GM19324 (cell line): ENCODE data around the gene ASF1B.
A peak's percentile ranks its signal among the peaks of the same experiment; 100 is the strongest.

Source experiments
- ATAC-seq: cut with Tn5 transposase; IDR thresholded peaks from one replicate; pipeline ENCODE4 v1.9.1; 2021; ENCODE audit warnings: mild to moderate bottlenecking, moderate library complexity; ENCODE audit not compliant: unreplicated experiment, low FRiP score

ASF1B gene

DNA sequence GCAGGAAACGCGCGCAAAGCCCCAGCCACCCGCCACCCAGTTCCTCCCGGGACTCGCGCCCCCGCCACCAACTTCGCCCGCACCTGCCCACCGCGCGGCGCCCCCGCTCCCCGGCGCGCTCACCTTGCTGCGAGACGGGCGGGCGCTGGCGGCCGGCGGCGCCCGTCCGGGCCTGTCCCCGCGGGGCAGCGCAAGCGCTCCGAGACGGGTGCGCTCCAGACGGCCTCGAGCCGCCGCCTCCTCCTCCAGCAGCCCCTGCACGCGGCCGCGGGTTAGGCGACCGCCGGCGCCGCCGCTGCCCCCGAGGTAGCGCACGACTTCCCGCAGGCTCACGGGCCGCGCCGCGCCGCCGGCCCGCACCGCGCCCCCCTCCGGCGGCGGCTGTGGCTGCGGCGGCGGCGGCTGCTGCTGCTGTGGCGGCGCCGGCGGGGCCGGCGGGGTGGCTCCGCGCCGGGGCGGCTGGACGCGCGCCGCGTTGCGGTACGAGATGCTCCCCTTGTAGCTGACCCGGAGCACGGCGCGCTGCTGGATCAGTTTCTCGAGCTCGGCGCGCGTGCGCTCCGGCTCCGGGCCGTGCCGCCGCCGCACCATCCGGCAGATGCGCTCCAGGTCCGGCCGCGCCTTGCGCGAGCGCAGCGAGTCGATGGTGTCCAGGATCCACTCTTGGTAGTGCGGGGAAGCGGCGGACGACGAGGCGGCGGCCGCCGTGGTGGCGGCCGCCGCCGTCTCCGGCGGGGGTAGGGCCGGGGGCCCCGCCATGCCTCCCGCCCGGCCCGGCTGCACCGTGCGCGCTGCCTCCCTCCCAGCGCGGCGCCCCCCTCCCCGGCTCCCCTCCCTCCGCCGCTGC lies 46.5 kb downstream of the ASF1B start:
- ATAC-seq = peak; percentile 29

DNA sequence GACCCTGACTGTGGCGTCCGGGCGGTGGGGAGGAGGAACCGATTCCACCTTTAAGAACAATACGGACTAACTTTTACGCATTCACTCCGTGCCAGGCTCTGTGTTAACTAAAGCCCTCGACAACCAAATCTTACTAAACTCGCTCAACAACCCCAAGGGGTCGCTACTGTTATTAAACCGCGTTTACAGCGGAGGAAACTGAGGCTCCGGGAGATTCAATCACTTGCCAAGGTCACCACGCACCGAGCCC lies 47.1 kb downstream of the ASF1B start:
- no peak for ATAC-seq

DNA sequence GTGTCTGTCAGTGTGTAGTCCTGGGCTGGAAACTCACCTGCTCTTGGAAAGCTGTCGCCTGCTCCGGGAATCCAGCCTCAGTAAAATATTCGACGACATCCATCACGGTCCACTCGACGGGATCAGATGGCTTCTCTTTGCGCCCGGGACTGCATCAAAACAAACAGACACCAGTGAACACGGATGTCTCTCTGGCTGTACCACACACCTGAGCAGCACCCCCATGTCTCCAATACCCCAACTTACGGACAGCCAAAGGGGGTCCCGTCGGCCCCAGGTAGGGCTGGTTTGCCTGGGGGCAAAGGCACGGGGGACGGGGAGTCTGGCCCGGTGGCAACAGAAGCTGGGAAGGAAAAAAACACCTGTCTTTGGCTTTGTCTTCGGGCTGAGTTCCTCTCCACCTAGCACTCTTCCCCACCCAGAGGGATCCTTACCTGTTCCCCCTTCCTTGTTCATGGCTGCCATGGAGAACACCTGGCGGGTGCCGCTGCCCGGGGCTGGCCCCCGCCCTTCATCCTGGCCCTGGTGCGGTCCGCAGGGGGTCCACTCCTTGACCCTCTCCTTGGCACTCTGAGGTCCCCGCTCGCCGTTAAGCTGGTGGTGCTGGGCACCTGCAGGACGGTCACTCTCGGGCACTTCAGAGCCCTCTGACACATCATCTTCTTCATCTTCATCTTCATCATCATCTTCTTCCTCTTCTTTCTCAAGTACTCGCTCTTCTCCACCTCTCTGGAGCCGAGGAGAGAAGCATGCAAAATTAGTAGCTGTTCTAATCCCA lies 47.6 kb downstream of the ASF1B start:
- ATAC-seq = no peak

DNA sequence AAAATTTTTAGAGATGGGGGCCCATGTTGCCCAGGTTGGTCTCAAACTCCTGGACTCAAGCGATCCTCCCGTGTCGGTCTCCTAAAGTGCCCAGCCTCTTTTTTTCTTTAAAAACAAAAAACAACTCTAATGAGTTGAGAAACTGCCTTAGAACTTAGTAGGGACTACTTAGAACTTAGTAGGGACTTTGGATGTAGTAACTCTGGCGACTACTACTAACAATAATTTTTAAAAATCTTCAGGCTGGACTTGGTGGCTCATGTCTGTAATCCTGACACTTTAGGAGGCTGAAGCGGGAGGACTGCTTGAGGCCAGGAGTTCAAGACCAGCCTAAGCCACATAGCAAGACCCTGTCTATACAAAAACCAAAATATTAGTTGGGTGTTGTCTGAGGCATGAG lies 50.3 kb downstream of the ASF1B start:
- no peak for ATAC-seq

DNA sequence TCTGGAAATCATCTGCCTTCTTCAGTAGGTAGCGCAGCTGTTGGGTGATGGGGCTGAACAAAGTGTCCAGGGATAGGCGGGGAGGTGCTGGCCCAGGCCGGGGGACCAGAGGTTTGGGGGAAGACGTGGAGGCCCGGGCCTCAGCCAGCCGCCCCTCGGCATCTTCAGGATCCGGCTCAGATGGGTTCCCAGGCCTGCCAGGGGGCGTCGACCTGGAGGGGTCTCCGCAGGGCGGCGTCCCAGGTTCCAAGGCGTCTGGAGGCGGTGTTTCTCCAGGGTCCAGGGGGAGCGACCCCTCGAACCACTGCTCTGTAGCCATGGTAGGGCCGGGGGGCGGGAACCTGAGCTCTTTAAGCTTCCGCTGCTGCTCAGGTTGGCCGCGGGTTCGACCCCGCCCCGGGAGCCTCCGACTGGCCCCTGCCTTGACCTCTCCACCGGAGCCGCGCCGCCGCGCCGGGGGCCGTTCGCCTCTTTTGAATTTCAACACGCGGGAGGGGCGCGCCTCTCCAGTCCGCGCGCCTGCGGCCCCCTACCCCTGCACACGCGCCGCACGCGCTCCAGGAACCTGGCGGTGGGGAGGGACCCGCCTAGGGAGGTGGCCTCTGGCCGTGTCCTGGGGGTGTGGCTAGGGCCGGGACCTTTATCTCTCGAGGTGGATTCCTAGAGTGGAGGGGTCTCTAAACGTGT lies 50.9 kb downstream of the ASF1B start, which contains the start of gene C19orf67:
Gene C19orf67 (minus strand): TSS at position 475 of the 687 bp plus-strand sequence. CDS start 156 bp downstream, at position 319.
- ATAC-seq = no peak

DNA sequence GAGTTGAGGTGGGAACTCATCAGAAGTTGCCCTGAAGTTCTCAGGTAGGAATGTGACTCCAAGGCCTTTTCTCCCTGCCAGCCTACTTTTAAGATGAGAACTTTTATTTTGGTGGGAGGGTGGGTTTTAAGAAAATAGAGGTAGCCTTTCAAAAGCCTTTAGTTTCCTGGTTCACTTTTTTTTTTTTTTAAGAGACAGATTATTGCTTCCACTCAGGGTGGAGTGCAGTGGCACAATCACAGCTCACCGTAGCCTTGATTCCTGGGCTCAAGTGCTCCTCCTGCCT lies 53.8 kb downstream of the ASF1B start:
- ATAC-seq = no peak

DNA sequence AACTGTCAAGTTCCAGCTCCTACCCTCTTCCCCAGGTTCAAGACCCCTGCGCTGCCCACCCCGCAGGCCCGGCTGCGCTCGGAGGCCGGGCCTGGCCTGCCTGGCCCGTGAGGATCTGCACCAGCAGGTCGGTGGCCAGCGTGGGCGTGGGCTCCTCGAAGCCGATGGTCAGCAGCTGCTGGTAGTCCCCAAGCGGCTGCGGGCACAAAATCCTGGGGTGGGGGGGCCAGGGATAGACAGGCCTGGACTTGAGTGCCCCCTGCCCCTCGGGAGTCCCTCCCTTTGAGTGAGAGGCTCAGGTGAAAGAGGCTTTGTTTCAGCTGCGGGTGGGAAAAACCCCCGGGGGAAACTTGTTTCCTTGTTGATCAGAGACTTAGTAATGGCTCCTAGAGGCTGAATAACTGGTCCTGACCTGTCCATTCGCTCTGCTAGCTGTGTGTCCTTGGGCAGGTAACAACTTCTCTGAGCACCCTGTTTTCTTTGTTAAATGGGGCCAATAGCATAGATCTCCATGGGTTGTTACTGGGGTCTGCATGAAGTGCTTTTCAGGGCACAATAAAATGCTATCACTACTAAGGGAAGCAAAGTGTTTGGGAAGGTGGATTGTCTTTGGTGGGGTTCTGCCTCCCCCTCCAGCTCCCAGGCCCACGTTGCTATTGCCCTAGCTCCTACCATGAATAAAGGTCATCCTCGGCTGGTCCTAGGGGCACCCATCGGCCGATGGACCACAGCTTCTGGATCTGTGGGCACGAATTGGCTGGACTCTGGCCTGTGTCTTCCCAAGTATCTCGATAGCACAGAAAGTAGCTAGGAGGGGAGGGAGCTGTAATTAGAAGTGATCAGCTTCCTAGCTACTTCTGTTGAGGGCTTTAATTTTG lies 54.4 kb downstream of the ASF1B start:
- ATAC-seq = no peak

DNA sequence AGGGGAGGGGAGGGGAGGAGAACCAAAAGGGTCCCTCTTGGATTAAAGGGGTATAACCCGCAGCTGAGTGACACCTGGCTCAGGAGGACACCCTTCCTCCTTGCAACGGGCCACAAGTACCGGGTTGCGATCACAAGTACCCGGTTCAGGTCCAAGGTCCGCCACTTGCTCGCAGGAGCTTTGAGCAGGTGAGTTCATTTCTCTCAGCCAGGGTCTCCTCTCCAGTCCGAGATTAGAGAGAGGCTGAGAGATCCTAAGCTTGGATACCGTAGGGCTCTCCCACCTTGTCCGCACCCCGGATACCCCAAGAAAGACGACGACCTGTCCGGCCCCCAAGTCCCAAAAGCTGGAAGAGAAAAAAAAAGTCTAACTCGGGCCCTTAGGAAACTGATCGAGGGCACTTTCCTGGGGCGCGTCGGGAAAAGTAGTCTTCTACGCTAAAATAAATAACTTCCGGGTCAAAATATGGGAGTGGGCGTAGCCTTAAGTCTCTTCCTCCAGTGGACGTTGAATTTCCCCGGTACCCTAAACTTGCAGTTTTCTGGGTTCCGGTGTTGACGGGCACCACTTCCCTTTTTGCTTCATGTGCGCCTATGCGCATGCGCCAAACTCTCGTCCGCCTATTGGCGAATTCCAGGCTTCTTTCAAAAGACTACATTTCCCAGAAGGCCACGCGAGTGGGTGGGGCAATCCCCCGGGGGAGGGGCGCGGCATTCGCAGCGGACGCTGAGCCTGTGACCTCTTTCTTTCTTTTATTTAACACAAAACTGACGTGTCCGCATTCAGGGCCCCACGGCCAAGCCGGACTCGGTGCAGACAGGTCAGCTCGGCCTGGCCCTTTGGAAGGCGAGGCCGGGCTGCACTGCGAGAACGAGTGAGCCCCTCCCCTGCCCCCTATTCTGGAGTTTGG lies 55.2 kb downstream of the ASF1B start:
- peak; percentile 95 for ATAC-seq

DNA sequence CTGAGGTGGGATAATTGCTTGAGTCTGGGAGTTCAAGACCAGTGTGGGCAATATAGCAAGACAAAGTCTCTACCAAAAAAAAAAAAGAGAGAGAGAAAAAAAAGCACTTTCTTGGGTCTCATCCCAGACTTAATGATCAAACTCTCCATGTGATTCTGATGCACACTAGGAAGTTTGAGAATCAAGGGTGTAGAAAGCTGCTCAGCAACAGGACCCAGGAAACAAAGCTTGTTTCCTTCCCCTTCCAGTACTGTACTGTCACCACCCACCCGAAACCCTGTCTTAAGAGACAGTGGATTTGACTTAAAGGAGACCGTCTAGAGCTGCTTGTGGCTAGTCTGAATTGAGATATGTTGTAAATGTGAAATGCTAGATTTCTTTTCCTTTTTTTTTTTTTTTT lies 58.0 kb downstream of the ASF1B start:
- no peak for ATAC-seq

DNA sequence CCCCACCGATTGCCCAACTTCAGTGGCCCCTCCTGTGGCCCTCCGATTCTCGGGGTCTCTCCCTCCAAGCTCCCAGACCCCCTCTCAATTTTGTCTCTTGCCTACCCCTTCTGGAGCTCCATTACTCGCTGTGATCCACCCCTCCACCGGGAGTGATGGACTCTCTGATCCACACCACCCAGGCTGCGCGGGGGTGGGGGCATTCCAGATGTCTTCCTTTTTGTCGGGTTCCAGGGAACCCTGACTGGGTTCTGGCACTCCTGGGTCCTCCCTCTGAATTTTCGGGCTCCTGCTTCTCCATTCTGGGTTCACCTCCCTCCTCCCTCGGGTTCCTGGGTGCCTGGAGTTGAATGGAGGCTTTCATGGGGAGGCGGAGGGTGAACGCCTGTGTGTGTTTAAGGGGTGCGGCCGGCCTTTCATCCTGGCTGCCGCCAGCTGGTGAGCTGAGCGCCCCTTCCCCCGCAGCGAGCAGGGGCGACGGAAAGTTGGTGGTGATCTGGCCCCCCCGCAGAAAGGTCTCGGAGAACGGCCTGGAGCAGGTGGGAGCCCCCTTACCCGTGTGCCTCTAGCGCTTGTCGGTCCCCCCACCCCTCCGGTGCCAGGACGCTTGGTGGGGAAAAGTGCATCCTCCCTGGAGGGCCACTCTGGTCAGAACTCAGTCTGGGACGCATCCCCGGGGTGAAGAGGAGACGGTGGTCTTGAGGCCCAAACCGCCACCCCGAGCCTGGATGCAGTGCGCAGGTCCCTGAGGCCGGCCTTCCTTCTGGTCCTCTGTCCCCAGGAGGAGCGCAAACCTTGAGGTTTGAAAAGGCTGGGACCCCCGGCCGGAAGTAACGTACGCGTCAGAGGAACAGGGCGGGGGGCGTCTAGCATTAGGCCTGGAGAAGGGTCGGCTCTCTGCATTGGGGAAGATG lies 62.2 kb downstream of the ASF1B start:
- ATAC-seq = no peak

DNA sequence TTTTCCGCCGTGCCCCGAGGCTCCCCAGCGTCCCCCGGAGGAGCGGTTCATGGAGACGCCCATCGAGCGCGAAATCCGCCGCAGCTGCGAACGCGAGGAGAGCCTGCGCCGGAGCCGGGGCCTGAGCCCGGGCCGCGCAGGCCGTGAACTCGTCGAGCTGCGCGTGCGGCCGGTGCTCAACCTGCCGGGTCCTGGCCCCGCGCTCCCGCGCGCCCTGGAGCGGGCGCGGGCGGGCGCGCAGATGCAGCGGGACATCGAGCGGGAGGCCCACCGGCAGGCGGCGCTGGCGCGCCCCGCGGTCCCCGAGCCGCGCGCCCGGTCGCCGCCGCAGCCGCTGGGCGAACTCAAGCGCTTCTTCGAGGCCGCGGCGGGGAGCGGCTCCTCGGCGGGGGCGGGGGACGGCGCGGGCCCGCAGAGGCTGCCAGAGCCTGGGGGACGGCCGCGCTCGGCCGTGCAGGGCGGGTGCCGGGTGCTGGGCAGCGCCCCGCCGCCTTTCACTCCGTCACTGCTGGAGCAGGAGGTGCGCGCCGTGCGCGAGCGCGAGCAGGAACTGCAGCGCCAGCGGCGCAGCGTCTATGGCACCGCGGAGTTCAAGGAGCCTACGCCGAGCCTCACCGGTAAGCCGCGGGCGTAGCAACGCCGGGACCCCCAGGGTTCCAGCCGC lies 63.0 kb downstream of the ASF1B start:
- ATAC-seq = peak; percentile 63

DNA sequence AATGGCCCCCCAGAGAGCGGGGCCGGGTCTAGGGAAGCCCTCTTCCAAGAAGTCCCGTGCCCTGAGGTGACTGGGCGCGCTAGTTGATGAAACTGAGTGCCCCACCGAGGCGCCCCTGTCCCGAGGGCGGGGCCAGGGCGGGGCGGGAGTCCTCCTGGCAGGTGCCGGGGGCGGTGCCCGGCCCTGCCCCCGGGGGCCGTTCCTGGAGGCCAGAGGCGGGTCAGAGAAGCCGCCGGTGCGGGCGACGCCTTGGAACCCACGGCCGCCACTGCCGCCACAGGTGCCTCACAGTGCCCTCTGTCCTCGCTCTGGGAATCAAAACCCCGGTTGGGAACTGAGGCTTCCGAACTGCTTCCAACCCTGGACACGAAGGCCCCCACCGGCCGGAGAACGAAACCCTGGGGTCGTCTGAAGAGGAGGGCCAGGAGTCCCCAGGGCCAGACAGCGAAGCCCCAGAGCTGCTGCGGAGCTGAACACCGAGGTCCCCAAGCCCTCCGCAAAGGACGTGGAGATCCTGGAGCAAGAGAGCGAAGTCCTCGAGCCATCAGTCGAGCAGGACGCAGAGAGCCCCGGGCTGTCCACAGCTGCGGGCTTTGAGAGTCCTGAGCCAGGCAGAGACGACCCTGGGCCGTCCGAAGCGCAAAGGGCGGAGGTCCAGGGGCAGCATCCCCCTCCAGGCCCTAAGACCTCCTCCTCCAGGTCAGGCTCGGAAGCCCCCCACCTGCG lies 63.7 kb downstream of the ASF1B start, which contains the start of gene MISP3:
Gene MISP3 (plus strand): TSS at position 252 of the 726 bp plus-strand sequence. CDS start 524 bp downstream, outside the sequence.
- ATAC-seq = peak; percentile 29

DNA sequence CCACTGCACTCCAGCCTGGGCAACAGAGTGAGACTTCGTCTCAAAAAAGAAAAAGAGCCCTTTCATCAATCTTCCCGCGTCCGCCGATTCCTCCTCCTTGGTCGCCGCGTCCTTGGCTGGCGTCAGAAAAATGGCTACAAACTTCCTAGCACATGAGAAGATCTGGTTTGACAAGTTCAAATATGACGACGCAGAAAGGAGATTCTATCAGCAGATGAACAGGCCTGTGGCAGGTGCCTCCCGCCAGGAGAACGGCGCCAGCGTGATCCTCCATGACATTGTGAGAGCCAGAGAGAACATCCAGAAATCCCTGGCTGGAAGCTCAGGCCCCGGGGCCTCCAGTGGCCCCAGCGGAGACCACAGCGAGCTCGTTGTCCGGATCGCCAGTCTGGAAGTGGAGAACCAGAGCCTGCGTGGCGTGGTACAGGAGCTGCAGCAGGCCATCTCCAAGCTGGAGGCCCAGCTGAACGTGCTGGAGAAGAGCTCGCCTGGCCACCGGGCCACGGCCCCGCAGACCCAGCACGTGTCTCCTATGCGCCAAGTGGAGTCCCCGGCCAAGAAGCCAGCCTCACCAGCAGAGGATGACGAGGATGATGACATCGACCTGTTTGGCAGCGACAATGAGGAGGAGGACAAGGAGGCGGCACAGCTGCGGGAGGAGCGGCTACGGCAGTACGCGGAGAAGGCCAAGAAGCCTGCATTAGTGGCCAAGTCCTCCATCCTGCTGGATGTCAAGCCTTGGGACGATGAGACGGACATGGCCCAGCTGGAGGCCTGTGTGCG lies 65.9 kb downstream of the ASF1B start:
- no peak for ATAC-seq
